GM21360 (cell line): ENCODE results near the gene NPBWR2.
"Not testable (repeated sequence)": the region's sequence is repeated elsewhere in the genome, so short reads cannot be mapped to it uniquely, and the experiment has no call there.

Experiments used
- ATAC-seq: cut with Tn5 transposase; IDR thresholded peaks from one replicate; pipeline ENCODE4 v1.9.1; 2021; ENCODE audit warnings: mild to moderate bottlenecking, moderate library complexity; ENCODE audit not compliant: unreplicated experiment

Gene NPBWR2

GRCh38 chr20:64104667-64105451 is 2.5 kb downstream of the NPBWR2 start:
- no peak for ATAC-seq

GRCh38 chr20:64103871-64104666 is 3.3 kb downstream of the NPBWR2 start:
- ATAC-seq, result no peak

DNA sequence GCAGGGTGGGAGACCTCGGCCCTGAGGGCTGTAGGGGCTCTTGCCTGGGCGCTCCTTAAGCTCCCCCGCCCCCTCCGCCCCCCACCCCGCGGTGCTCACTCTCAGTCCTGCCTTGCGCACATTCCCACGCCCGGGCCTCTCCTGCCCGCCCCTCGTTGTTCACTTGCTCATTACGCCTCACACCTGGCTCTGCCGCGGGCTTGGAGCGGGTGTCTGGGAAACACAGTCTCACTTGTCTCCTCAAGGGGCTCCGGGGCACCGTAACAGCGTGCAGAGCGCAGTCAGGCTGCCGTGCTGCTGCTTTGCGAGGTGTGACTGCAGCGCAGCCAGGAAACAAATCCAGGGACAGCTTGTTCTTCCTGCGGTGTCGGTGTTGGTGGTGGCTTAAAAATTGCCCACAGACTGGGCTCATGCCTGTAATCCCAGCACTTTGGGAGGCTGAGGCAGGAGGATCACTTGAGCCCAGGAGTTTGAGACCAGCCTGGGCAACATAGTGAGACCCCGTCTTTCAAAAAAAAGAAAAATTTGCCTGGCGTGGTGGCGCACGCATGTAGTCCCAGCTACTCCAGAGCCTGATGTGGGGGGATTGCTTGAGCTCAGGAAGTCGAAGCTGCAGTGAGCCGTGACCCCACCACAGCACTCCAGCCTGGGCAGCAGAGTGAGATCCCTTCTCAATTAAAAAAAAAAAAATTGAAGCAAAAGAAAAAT is 4.6 kb downstream of the NPBWR2 start:
- ATAC-seq, result no peak

GRCh38 chr20:64101731-64102621 is 5.4 kb downstream of the NPBWR2 start:
- ATAC-seq, result no peak

GRCh38 chr20:64100946-64101688 is 6.2 kb downstream of the NPBWR2 start:
- no peak for ATAC-seq

DNA sequence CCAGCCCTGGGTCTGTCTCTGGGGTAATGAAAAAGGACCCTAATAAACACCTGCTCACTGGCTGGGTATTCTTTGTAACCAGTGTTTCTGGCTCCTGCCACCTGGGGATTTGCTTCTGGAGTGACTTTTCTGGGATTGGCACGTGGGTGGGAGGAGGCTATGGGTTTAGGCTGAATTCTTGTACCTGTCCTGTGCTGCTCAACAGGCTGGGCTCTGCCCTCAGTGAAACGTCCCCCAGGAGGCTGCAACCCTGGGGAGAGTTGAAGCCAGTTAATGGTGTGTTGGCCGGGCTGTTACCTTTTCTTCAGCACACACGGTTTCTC is 6.8 kb downstream of the NPBWR2 start:
- no peak for ATAC-seq

DNA sequence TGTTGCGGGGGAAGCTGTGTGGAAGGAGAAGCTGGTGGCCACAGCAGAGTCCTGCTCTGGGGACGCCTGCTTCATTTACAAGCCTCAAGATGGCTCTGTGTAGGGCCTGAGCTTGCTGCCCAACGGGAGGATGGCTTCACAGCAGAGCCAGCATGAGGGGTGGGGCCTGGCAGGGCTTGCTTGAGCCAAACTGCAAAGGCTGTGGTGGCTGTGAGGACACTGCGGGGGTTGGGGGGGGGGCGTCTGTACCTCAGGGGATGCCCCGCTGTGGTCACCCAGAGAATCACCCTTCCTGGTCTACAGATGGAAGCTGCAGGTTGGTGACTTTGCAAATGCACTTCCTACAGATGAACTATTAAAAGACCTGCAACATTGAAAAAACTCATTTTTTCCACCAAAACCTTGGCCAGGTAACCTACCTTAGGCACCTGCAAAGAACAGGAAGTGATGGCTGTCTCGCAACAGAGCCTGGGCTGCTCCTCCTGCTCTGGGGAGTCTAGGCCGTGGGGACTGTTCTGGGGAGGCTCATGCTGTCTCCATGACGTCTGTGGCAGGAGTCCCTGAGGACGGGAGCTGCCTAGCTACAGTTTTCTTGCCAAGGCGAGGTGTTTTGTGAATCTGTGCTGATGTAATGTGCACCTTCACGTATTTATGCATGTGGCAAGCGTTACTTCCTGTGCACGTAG is 7.3 kb downstream of the NPBWR2 start:
- ATAC-seq, result no peak

DNA sequence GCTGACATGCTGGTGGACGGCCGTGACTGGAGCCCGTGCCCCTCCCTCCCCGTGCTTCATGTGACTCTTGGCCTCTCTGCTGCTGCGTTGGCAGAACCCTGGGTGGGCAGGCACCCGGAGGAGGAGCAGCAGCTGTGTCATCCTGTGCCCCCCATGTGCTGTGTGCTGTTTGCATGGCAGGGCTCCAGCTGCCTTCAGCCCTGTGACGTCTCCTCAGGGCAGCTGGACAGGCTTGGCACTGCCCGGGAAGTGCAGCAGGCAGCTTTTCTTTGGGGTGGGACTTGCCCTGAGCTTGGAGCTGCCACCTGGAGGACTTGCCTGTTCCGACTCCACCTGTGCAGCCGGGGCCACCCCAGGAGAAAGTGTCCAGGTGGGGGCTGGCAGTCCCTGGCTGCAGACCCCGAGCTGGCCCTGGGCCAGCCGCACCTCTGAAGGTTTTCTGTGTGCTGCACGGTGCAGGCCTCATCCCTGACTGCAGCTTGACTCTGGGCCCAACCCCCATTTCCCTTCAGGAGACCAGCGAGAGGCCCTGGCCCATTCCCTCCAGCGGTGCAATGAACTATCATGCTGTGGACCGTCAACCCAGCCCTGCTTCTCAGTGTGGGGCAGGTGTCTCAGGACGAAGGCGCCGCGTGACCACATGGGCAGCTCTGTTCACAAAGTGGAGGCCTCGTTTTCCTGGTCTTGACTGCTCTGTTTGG is 8.1 kb downstream of the NPBWR2 start:
- ATAC-seq, result no peak

GRCh38 chr20:64098471-64099013 is 8.8 kb downstream of the NPBWR2 start:
- ATAC-seq, result no peak

- no peak for ATAC-seq
These were observed 10.8 kb downstream of the NPBWR2 start for GRCh38 chr20:64096535-64096934.

DNA sequence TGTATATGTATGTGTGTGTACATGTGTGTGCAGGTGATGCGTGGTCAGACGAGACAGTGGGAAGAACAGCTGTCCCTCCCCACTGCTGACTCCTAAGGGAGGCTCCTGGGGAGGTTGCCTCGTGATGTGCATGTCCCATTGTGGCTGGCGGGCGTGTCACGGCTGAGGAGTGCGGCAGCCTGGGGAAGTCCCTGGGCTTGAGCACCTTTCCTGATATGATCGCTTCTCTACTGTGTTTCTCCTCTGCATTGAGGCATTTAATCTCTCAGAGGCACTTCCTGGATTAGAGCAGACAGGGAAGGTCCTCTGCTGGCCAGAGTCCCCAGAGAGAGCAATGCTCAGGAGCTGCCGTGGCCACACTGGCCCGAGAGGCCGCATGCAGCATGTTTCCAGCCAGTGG is 11.4 kb downstream of the NPBWR2 start:
- ATAC-seq, result no peak

DNA sequence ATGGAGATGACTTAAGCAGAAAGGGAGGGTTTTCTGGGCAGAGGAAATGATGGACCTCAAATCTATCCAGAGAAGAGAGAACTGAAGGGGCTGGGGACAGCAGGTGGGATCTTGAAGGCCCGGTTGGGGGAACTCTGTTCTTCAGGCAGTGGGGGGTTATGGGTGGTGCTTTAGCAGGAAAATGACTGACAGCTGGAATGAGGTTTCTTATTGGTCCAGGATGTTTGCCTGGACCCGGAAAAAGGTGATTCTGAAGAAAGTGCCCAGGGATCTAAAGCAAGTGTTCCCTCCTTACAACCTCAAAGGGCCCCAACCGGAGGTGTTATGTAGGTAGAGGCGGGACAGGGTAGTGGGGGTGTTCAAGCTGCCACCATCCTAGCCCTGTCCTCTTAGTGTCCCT is 11.9 kb downstream of the NPBWR2 start:
- no peak for ATAC-seq

DNA sequence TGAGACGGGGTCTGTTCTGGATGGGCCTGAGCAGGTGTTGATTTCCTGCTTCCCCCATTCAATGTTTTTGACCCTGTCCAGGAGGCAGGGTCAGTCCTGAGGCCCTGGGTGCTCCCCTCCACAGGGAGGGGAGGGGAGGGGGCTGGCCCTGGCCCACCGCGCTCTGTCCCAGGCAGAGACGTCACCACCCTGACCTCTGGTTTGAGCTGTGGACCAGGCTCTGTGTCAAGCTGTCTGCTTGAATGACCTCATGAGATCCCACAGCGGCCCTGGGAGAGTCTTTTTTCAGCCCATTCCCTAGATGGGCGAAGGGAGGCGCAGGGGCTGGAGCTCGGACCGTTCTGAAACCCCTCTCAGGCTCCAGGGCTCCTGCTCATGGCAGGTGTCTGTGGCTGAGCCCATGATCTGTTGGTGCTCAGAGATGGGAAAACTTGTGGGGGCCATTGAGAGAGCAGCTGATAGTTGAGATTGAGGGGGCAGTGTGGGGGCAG is 14.3 kb downstream of the NPBWR2 start:
- no peak for ATAC-seq

GRCh38 chr20:64092258-64093012 is 14.9 kb downstream of the NPBWR2 start:
- no peak for ATAC-seq

- ATAC-seq, result no peak
These were observed 15.6 kb downstream of the NPBWR2 start for GRCh38 chr20:64091770-64092169.

DNA sequence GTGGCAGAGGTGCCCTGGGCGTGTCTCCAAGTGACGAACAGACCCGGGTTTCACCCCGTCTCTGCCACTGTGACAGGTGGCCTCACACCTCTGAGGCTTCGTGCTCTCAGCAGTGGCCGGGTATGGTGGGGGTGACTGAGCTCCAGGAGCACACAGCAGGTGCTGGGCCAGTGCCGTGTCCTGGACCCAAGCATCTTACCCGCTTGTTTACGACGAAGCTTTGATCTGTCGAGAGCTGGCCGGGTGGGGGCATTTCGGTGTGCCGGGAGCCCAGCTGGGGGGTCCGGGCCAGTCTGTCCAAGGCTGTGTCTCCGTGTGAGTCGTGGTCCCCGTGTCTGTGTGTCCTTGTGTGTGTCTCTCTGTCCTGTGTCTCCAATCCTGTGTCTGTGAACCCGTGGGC is 16.0 kb downstream of the NPBWR2 start:
- no peak for ATAC-seq

DNA sequence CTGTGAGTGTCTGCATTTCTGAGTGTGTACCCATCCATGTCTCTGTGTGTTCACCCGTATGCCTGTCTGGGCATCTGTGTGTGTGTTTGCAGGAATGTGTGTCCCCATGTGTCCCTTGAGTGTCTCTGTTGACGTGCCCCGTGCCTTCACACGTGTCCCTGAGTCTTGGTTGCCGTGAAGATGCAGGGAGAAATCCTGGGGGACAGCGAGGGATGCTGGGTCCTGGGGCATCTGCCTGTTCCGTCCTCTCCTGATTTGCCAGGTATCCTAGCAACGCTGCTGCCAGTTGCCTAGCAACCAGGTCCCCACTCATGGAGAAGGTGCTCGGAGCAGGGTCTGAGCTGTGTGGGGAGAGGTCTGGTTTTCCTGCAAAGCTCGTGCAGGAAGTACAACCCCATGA is 17.2 kb downstream of the NPBWR2 start:
- ATAC-seq, result no peak

DNA sequence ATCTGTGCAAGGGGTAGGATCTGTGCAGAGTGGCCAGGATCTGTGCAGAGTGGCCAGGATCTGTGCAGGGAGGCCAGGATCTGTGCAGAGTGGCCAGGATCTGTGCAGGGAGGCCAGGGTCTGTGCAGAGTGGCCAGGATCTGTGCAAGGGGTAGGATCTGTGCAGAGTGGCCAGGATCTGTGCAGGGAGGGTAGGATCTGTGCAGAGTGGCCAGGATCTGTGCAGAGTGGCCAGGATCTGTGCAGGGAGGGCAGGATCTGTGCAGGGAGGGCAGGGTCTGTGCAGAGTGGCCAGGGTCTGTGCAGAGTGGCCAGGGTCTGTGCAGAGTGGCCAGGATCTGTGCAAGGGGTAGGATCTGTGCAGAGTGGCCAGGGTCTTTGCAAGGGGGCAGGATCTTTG is 18.8 kb downstream of the NPBWR2 start:
- not testable (repeated sequence) for ATAC-seq
